CD4-positive, alpha-beta T cell treated with Interleukin-17A for 1 hour (primary cell): ENCODE results near the gene ZFR.
A peak's percentile ranks its signal among the peaks of the same experiment; 100 is the strongest.
"Not testable (repeated sequence)": the region's sequence is repeated elsewhere in the genome, so short reads cannot be mapped to it uniquely, and the experiment has no call there.

ENCODE experiments used
- DNase-seq: peaks from one replicate; pipeline ENCODE4 v3.0.0-alpha.2; 2020

The ZFR gene

DNA sequence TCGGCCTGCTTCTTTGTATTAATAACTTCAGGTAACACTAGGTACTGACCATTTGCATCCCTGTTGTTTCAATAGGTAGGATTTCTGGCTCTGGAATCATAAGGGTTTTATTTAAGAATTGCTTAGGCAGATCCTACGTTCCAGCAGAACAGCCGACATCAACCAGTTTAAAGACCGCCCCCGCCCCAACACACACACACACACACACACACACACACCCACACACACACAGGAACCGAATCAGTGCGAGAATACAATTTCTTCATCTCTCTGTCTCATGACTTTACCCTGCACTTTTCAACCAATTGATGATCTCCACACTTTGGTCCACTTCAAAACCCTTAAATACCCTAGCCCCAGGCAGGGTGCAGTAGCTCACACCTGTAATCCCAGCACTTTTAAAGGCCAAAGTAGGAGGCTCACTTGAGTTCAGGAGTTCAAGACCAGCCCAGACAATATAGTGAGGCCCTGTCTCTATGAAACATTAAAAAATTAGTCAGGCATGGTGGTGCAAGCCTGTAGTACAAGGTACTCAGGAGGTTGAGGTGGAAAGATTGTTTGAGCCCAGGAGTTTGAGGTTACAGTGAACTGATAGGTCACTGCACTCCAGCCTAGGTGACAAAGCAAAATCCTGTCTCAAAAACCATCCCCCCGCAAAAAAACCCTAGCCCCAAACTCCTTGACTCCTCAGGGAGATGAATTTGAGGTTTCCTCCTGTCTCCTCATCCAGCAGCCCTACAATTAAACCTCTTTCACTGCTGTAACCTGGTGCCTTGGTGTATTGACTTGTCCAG is 129.1 kb downstream of the ZFR start:
- no peak for DNase-seq

- DNase-seq: no peak
These were observed 129.9 kb downstream of the ZFR start for GRCh38 chr5:32314658-32315057.

GRCh38 chr5:32314152-32314488 is 130.4 kb downstream of the ZFR start:
- DNase-seq: not testable (repeated sequence)

DNA sequence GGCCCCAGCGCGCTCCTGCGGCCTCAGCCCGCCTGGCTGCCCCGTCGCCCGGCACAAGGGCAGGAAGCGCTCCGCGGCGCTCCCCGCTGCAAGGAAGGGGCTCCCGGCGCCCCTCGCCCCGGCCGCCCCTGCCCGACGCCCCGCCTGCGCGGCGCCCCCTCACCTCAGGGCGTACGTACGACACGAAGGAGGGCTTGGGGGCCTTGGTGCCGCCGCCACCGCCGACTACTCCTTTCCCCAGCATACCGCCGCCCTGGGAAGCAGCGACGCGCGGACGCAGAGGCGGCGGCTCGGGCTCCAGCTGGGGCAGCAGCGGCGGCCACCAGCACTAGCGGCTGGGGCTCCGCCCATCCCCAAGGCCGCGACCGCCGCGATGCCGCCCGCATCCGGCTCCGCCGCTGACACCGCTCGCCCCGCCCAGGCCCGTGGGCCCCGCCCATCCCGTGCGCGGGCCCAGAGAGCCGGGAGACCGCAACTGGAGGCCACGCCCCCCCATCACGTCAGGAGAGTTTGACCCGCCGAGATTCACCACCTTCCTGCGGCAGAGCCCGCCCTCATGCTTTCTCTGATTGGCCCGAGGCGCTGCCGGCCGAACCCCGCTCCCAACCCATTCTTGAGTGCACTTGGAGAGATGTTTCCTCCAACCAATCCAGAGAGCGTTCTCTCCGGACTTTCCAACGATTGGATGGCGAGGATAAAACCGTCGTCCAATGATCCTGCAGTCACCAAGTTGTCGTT is 131.8 kb downstream of the ZFR start, which contains the start of gene MTMR12:
Gene MTMR12 (minus strand): TSS at position 345 of the 738 bp plus-strand sequence. CDS start 101 bp downstream, at position 244.
- peak; percentile 99 for DNase-seq

DNA sequence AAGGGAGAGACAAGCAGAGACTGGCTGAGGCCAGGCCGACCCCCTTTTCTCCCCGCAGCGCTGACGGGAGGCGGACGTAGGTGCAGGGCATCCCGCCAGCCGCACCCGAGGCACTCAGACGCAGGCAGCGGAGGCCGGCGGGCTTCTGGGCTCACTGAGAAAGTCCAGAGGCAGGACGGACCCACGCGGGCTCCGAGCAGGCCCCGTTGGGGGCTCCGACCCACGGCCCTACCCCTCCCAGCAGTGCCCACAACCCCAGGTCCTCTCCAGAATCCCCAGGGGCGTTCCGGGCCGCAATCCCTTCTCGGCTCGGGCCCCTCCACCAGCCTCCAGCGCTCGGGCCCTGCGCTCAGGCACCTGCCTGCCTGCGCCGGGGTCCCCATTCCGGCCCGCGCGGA is 132.3 kb downstream of the ZFR start:
- DNase-seq: peak; percentile 29

GRCh38 chr5:32311404-32312196 is 132.9 kb downstream of the ZFR start:
- no peak for DNase-seq

- no peak for DNase-seq
These were observed 134.8 kb downstream of the ZFR start for GRCh38 chr5:32309761-32310160.

GRCh38 chr5:32308946-32309345 is 135.6 kb downstream of the ZFR start:
- no peak for DNase-seq

DNA sequence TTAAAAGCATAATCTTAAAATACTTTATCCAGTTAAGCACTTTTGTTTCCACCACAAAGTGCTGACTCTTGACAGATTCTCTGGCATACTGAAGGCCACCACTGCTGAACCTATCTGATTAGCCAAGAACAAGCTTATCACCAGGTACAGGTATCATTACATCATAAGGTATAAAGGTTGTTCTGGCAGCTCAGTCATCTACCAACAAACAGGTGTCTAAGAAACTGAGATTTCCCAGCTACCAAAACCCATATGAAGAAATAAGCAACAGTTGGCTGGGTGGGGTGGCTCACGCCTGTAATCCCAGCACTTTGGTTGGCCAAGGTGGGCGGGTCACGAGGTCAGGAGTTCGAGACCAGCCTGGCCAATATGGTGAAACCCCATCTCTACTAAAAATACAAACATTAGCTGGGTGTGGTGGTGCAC is 136.8 kb downstream of the ZFR start:
- no peak for DNase-seq

DNA sequence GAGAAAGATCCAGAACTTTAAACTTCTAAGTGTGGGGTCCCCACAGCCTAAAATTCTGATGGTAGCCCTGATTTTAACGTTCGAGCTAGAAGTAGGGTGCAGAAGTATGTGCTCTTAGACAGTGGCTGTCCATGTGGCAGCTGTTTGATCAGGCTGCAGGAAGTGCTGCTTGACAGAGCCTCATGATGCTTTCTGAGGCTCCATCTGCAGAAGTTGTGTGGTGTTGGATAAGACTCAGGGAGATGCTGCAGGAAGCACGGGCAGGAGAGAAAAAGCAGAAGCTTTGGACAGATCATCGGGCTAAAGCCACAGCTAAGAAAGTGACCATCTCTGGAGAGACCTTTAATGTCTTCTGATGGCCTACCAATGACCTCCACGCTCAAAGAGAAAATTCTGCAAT is 139.9 kb downstream of the ZFR start:
- no peak for DNase-seq
